BJ (cell line): ENCODE data around the gene MCC. TPM values are rescaled to one million over a fixed set of nuclear protein-coding genes. Genes with fewer than 3 reads are reported as not detected.

Experiments
- CTCF ChIA-PET: fragments of 350-600 bp; formaldehyde crosslinking; extraction: SDS; loops from one replicate; lab custom pipeline; 2021; ENCODE audit warnings: antibody characterized with exemption, inconsistent platforms; lab: Yijun Ruan, JAX
- POLR2A ChIA-PET: fragments of 300-600 bp; sonication (Branson Sonifier 250); formaldehyde crosslinking; extraction: SDS; loops from one replicate; lab custom pipeline; 2021; ENCODE audit warnings: antibody characterized with exemption; lab: Charles Lee
- DNase-seq: peaks from one replicate; pipeline ENCODE4 v3.0.0-alpha.2; 2011; ENCODE audit warnings: low read depth
- H3K27me3 ChIP-seq: 2 replicates; pipeline ENCODE4 v1.6.0; 2011; ENCODE audit warnings: low read length; ENCODE audit not compliant: control insufficient read depth, insufficient read depth
- H3K36me3 ChIP-seq: 2 replicates; pipeline ENCODE4 v1.5.1; 2011; ENCODE audit warnings: low read length; ENCODE audit not compliant: control insufficient read depth, insufficient read depth
- H3K4me3 ChIP-seq: 2 replicates; pipeline ENCODE4 v1.5.1; 2011; ENCODE audit warnings: low read depth, mild to moderate bottlenecking, control low read depth, low read length
- polyA plus RNA-seq: library from polyadenylated mRNA; depleted of rRNA; stranded (reverse); fragments of >200 nt; gene quantifications from 2 replicates; pipeline ENCODE4 v1.2.3, GENCODE V29; 2011
- TF ChIP-seq, protein P1 (sequence below): IDR thresholded peaks from 2 replicates; pipeline ENCODE4 v1.5.1; 2011; ENCODE audit warnings: low read depth, mild to moderate bottlenecking, control low read depth, inconsistent platforms, low read length, moderate library complexity; ENCODE audit not compliant: insufficient read depth

The MCC gene
- polyA plus RNA-seq, 1 experiment = 2.3 TPM

DNA sequence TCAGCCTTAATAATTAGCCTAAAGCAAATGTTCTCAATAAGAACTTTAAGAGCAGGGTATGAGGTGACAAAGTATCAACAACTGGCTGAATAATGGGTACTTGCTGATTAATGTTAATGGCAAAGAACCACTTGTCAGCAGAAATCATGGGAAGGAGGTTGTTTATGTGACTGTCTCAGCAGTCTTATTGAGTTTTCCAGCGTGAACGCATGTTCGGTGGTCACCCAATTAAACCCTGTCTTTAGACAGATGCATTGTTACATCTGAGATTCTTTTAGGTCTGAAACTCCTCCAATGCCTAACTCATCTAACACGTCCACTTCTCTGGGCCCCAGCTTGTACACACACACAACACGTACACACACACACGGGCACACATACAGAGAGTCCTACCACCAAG is 35.3 kb downstream of the MCC start:
- H3K27me3 ChIP-seq = no peaks in the 10 kb centered on the region
- ChIA-PET POLR2A (no interaction called here), CTCF (interaction anchor here (0.9 kb wide), 1 partner anchor 71 kb away, joined by 3 read pairs; no protein-coding TSS in a partner anchor)
- H3K36me3 ChIP-seq = no peaks in the 10 kb centered on the region
- no peak overlapping the region for H3K4me3 ChIP-seq
- TF ChIP-seq, protein P1, sequence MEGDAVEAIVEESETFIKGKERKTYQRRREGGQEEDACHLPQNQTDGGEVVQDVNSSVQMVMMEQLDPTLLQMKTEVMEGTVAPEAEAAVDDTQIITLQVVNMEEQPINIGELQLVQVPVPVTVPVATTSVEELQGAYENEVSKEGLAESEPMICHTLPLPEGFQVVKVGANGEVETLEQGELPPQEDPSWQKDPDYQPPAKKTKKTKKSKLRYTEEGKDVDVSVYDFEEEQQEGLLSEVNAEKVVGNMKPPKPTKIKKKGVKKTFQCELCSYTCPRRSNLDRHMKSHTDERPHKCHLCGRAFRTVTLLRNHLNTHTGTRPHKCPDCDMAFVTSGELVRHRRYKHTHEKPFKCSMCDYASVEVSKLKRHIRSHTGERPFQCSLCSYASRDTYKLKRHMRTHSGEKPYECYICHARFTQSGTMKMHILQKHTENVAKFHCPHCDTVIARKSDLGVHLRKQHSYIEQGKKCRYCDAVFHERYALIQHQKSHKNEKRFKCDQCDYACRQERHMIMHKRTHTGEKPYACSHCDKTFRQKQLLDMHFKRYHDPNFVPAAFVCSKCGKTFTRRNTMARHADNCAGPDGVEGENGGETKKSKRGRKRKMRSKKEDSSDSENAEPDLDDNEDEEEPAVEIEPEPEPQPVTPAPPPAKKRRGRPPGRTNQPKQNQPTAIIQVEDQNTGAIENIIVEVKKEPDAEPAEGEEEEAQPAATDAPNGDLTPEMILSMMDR = no peak
- DNase-seq = no peak

DNA sequence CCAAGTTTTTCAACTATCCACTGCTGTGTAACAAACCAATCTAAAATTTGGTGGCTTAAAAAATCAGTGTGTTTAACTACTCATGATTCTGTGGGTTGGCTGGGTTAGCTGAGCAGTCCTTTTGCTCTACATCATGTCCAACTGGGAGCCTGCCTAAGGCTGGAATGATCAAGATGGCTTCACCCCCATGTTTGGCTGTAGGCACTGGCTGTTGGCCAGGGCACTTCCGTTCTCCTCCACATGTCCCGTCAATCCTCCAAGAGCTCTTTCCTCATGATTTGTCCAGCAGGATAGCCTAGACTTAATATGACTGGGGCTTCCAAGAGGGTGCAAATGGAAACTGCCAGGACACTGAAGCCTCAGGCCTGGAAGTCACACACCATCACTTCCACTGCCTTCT is 36.5 kb downstream of the MCC start:
- ChIA-PET CTCF (interaction anchor here (0.5 kb wide), 1 partner anchor 336 kb away, joined by 4 read pairs; no protein-coding TSS in a partner anchor), POLR2A (no interaction called here)
- DNase-seq = no peak
- Histone ChIP-seq H3K27me3 (no peaks in the 10 kb centered on the region), H3K36me3 (no peaks in the 10 kb centered on the region), H3K4me3 (no peak overlapping the region)
- TF ChIP-seq, protein P1 = no peak

DNA sequence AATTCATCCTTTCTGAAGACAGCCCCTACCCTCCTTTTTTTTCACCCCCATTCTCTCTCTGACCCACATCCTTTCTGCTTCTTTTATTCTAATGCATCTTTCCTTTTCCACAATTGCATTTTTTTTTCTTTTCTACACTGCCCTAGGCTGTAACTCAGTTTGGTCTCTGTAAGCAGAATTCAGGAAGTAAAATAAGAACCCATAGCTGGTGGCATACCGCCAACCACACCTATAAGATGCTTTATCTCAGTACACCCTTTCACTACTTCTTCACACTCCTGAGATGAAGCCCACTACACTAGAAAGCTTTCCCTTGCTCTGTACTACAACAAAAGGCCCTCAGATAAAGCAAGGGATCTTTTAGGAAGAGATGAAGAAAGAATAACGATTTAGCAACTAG is 37.3 kb downstream of the MCC start:
- Histone ChIP-seq H3K27me3 (no peaks in the 10 kb centered on the region), H3K4me3 (no peak overlapping the region), H3K36me3 (no peaks in the 10 kb centered on the region)
- no peak for DNase-seq
- ChIA-PET POLR2A (no interaction called here), CTCF (no interaction called here)
- TF ChIP-seq, protein P1 = no peak

DNA sequence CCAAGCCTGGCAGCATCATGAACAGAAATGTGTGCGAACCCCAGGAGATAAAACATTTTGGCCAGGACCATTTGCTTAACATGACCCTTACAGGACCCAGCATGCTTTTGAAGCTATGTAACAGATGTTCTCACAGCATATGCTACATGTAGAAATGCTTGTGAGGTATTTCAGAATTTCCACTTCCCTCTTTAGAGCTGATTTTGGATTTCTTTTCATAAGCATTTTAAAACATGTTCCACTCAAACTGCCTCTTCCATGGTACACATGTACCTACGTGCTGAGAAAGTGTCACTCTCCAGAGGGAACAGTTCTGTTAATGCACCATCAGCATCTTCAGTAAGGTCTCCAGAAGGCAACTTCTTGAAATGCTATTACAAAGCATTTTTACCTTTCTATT is 37.8 kb downstream of the MCC start:
- ChIA-PET POLR2A (no interaction called here), CTCF (interaction anchor here (0.8 kb wide), 1 partner anchor 60 kb away, joined by 3 read pairs; no protein-coding TSS in a partner anchor)
- no peak overlapping the region for H3K4me3 ChIP-seq
- DNase-seq = no peak
- no peaks in the 10 kb centered on the region for H3K27me3 ChIP-seq
- TF ChIP-seq, protein P1 = no peak
- H3K36me3 ChIP-seq = no peaks in the 10 kb centered on the region

DNA sequence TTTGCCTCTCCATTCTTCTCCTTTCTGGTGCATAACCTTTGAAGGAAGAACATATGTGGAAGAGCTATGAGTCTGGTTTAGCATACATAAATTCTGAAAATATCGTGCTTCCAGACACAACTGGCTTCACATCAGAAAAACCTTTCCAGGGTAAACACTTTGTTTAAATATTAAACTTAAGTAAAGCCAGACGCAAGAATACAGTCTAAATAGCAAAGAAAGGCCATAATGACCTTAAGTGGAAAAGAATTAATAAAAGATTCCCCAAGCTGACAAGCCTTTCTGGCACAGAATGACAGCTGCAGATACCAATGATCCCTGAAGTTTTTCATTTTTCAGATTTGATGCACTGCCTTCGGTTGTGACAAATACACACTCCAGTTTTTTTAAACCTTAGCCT is 40.0 kb downstream of the MCC start:
- DNase-seq = no peak
- ChIA-PET CTCF (interaction anchor here (0.6 to 2.0 kb wide), 5 partner anchors 10 to 452 kb away, joined by 3 to 5 read pairs (median 4); no protein-coding TSS in a partner anchor), POLR2A (no interaction called here)
- no peak overlapping the region for H3K4me3 ChIP-seq
- H3K27me3 ChIP-seq = no peaks in the 10 kb centered on the region
- TF ChIP-seq, protein P1 = no peak
- H3K36me3 ChIP-seq = no peaks in the 10 kb centered on the region
